ENCODE results near the gene TMEM8B. TPM values are rescaled to one million over a fixed set of nuclear protein-coding genes. Genes with fewer than 3 reads are reported as not detected.
"Not testable (repeated sequence)": the region's sequence is repeated elsewhere in the genome, so short reads cannot be mapped to it uniquely, and the experiment has no call there.

TMEM8B gene
- total RNA-seq, 1 donor from 2014 or later = under 0.01 TPM

- DNase-seq (ENCODE audit: low read depth in 2 of 2) = no peak
Measured at GRCh38 chr9:35864695-35865255, 35.7 kb downstream of the TMEM8B start.

- no peak for DNase-seq (ENCODE audit: low read depth in 2 of 2)
Measured at GRCh38 chr9:35867538-35867937, 38.5 kb downstream of the TMEM8B start.

GRCh38 chr9:35868933-35869332 lies 39.9 kb downstream of the TMEM8B start:
- no peak for DNase-seq (ENCODE audit: low read depth in 2 of 2)

- no peak for DNase-seq (ENCODE audit: low read depth in 2 of 2)
Measured at GRCh38 chr9:35869621-35870216, 40.7 kb downstream of the TMEM8B start.

- no peak for DNase-seq (ENCODE audit: low read depth in 2 of 2)
Measured at GRCh38 chr9:35870351-35870923, 41.4 kb downstream of the TMEM8B start, which contains the start of gene OR13J1. OR13J1 (minus strand) TSS chr9:35870401; CDS start chr9:35870401, 0 bp downstream.

- DNase-seq (ENCODE audit: low read depth in 2 of 2) = no peak
Measured at GRCh38 chr9:35871545-35871944, 42.5 kb downstream of the TMEM8B start.

- DNase-seq (ENCODE audit: low read depth in 2 of 2) = no peak
Measured at GRCh38 chr9:35872505-35872904, 43.5 kb downstream of the TMEM8B start.

- peak; percentile 74 to 85 for DNase-seq (ENCODE audit: low read depth in 2 of 2)
Measured at GRCh38 chr9:35882263-35882848, 53.3 kb downstream of the TMEM8B start.

GRCh38 chr9:35882996-35883395 lies 54.0 kb downstream of the TMEM8B start:
- DNase-seq (ENCODE audit: low read depth in 2 of 2) = no peak

GRCh38 chr9:35884908-35885307 lies 55.9 kb downstream of the TMEM8B start:
- not testable (repeated sequence) for DNase-seq (ENCODE audit: low read depth in 2 of 2)

- DNase-seq (ENCODE audit: low read depth in 2 of 2) = no peak
Measured at GRCh38 chr9:35891646-35892045, 62.6 kb downstream of the TMEM8B start.

- no peak for DNase-seq (ENCODE audit: low read depth in 2 of 2)
Measured at GRCh38 chr9:35892051-35892450, 63.0 kb downstream of the TMEM8B start.

- DNase-seq (ENCODE audit: low read depth in 2 of 2) = no peak
Measured at GRCh38 chr9:35896570-35896969, 67.5 kb downstream of the TMEM8B start.

- not testable (repeated sequence) for DNase-seq (ENCODE audit: low read depth in 2 of 2)
Measured at GRCh38 chr9:35897376-35898099, 68.5 kb downstream of the TMEM8B start.

- no peak for DNase-seq (ENCODE audit: low read depth in 2 of 2)
Measured at GRCh38 chr9:35898337-35898736, 69.3 kb downstream of the TMEM8B start.

GRCh38 chr9:35899021-35899420 lies 70.0 kb downstream of the TMEM8B start:
- DNase-seq (ENCODE audit: low read depth in 2 of 2) = no peak

GRCh38 chr9:35903049-35903448 lies 74.0 kb downstream of the TMEM8B start:
- peak; percentile 75 to 81 for DNase-seq (ENCODE audit: low read depth in 2 of 2)

- no peak for DNase-seq (ENCODE audit: low read depth in 2 of 2)
Measured at GRCh38 chr9:35904338-35904737, 75.3 kb downstream of the TMEM8B start.

GRCh38 chr9:35905051-35905781 lies 76.2 kb downstream of the TMEM8B start:
- no peak for DNase-seq (ENCODE audit: low read depth in 2 of 2)

GRCh38 chr9:35905912-35906679 lies 77.1 kb downstream of the TMEM8B start, which contains the start of gene HRCT1:
HRCT1 (plus strand) TSS chr9:35906202; CDS start chr9:35906288, 86 bp downstream.
- peak; percentile 80 to 89 for DNase-seq (ENCODE audit: low read depth in 2 of 2)
